Activated CD4-positive, alpha-beta T cell treated with anti-CD3 and anti-CD28 coated beads, Interleukin-2, amount 50 U/mL, for 4 hours (primary cell): ENCODE results near the gene FHAD1.

Experiments used
- DNase-seq, 2 experiments: peaks; one replicate each; pipeline ENCODE4 v3.0.0-alpha.2; 2020

Gene FHAD1

DNA sequence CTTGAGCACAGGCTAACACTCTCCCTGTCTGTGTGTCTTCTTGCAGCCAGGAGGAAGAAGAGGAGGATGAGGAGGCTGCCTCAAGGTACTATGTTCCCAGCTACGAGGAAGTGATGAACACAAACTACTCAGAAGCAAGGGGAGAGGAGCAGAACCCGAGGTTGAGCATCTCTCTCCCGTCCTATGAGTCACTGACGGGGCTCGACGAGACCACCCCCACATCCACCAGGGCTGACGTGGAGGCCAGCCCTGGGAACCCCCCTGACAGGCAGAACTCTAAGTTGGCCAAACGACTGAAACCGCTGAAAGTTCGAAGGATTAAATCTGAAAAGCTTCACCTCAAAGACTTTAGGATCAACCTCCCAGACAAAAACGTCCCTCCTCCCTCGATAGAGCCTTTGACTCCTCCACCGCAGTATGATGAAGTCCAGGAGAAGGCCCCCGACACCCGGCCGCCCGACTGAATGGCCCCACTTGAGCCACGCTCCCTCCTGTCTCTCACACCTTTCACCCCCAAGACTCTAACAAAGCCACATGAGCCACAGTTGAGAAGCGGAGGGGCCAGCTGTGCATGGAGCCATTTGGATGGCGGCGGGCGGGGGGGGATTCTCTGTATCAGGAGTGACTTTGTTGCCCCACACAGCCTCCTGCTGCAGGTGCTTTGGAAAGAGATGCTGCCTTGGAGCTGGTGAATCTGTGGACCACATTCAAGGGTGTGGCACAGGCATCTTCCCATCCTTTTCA is 27.6 kb upstream of the FHAD1 start:
- DNase-seq: no peak

DNA sequence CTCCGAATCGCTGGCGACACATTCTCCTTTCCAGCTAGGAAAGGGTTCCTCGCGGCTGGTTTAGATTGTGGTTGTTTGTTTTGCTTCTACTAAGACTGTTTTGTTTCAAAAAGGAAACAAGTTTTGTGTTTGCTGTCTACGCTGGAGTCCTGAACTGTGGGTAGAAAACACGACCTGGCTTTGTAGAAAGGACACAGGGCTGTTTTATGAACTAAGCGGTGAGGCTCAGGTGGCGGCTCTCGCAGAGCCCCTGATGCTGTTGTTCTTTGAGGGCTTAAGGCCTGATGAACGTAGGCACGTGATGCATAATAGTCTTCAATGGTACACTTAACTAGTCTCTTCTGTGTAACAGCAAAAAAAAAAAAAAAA is 27.0 kb upstream of the FHAD1 start:
- DNase-seq: no peak

DNA sequence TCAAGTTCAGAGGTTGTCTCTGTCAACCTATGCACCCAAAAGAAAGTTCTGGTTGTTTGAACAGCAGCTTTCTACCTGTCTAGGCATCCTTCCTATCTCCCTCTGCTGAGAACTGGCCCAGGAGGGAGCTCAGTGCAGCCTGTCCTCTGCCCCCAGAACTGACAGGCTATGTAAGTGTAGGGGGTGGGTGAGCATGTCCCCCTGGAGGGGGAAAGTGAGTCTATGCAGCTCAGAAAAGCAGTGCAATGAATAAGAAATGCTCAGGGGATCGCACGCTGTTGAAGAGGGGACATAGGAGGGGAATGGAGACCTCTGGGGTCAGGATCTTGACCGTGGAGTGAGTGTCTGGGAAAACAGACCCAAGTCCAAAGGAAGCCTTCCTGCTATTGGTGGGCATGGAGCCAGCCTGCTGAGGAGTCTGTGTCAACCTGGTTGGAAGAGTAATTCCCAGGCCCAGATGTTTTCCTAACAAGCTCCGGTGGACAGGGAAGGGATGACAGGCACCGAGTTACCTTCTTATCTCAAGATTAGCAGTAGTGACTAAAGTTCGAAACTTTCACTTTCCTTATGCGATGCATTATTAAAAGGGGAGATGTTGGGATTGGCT is 26.1 kb upstream of the FHAD1 start:
- no peak for DNase-seq

DNA sequence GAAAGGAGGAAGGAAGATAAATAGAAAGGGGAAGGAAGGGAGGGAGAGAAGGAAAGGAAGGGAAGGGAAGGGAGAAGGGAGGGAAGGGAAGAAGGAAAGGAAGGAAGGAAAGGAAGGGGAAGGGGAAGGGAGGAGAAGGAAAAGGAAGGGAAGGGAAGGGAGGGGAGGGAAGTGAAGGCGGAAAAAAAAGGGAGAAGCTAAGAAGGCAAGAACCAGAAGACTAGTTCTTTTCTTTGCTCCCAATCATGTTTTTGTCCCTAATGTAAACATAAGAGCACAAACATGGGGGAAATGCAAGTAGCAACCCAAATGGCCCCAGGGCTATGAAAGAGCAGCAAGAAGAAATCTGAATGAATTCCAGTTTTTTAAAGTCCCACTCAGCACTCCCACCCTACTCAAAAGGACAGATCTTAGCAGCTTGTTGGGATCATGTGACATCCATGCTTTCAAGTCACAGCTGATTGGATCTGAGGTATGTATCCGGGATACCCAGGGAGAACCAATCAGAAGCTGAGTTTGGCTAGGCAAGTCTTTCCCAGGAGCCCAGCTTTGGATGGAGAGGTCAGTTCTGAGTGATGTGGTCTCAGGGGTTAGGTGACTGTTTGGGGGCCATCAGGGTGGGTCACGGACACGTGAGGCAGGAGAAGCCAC is 24.2 kb upstream of the FHAD1 start:
- DNase-seq: no peak

DNA sequence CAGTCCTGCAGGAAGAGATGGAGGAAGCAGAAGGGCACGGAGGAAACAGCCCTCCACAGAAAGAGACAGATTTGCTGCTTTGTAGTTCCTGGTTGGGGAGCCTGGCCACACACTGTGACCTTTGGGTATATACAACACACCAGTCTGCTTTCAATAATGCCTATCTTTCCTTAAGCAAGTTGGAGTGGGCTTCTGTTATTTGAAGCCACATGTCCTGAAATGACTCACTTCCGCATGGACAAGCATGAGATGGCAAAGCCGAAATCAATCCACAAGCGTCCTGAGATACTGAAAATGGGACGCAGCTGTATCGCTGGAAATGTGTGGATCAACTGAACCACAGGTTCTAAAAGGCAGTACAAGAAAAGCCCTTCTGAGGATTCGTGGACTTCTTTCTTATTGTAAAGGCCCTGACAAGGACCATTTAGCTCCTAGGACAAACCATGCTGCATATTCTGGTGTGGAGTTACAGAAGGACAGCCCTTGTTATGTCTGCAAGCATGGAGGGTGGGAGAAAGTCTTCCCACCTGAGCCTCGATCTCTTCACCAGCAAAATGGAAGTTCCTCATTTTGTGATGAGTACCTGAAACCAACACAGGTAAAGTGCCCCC is 22.7 kb upstream of the FHAD1 start:
- no peak for DNase-seq

DNA sequence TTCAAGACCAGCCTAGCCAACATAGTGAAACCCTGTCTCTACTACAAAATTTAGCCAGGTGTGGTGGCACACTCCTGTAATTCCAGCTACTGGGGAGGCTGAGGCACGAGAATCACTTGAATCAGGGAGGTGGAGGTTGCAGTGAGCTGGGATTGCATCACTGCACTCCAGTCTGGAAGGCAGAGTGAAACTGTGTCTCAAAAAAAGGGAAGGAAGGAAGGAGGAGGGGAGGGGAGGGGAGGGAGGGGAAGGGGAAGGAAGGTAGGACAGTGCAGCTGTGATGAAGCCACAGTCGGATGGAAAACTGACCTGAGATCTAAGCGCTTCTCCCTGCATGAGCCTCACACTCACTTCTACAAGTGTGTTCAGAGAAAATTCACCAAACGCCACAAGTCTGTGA is 22.0 kb upstream of the FHAD1 start:
- no peak for DNase-seq

DNA sequence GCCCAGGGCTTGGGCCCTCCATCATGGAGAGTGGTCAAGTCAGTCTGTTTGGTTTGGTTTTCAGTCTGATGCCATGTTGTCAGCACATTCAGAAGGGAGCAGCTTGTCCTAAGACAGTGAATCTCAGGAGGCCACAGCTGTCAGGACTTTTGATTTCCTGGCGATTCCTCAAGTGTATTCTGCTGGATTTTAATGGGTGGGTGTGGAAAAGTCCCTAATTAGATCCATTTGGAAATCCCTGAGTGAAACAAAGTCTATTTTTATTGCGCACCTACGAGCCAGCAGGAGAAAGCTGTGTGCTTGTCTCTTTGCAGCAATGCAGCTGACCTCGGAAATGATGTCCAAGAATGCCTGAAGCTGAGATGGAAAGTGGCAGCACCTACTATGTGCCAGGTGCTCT is 21.6 kb upstream of the FHAD1 start:
- no peak for DNase-seq

DNA sequence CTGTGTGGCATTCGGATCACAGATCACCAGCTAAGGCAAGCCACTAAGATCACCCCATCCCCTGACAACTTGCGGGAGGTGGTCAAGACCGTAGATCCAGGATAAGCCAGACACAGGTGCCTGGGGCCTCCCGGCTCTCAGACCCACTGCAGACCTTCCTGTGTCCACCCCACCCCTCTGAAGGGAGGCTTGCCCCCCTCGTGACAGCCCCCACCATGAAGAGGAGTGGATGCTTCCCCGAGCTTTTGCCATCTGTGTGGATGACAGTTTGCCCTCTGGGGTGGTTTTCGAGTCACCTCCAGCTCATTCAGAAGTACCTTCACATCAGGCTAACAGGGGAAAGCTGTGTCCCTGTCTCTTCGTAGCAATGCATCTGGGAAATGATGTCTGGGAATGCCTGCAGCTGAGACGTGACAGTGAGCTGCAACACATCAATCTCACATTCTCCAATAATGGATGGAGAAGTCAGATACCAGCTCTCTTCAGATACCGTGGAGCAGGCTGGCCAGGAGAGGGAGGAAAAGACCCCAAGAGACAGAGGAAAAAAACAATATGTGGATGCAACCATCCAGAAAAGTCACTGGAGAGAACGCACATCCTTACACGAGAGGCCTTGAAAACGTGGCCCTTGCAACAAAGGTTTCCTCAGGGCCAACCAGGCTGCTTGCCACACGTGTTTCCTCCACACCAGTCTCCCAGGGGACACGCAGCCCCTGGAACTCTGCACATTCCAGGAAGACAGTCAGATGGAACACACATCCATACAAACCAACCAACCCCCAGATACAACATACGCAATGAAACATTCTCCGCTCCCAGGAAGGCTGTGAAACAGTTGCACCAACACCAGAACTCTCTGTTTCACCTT is 20.4 kb upstream of the FHAD1 start:
- no peak for DNase-seq

DNA sequence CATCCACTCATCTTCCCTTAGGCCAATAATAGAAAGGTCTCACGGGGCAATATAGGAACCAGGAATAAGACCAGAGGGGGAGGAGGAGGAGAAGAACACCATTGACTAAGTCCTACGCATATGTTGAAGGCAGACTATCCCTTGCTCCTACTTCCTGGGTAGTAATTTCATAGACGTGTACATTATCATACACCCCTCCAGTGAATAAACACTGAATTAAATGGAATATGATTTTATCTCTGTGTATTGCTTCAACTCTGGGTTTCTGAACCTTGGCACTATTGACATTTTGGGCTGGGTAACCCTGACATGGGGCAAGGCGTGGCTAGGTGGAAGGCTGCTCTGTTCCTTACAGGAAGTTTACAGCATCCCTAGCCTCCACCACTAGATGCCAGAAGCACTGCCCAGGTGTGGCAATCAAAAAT is 17.3 kb upstream of the FHAD1 start:
- DNase-seq: no peak

DNA sequence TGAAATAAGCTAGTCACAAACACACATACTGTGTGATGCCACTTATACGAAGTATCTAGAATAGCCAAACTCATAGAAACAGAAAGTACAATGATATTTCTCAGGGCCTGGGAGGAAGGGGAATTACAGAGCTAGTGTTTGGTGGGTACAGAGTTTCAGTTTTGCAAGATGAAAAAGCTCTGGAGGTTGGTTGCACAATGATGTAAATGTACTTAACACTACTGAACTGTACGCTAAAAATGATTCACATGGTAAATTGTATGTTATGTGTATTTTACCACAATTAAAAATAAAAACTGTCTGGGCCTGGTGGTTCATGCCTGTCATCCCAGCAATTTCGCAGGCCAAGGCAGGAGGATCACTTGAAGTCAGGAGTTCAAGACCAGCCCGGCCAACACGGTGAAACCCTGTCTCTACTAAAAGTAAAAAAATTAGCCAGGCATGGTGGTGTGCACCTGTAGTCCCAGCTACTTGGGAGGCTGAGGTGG is 15.3 kb upstream of the FHAD1 start:
- no peak for DNase-seq

DNA sequence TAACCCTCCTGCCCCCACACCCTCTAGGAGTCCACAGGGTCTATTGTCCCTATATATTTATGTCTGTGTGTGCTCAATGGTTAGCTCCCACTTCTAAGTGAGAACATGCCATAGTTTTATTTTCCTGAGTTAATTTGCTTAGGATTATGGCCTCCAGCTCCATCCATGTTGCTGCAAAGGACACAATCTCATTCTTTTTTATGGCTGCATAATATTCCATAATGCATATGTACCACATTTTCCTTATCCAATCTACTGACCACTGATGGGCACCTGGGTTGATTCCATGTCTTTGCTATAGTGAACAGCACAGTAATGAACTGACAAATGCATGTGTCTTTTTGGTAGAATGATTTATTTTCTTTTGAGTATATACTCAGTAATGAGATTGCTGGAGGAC is 13.3 kb upstream of the FHAD1 start:
- DNase-seq: no peak

DNA sequence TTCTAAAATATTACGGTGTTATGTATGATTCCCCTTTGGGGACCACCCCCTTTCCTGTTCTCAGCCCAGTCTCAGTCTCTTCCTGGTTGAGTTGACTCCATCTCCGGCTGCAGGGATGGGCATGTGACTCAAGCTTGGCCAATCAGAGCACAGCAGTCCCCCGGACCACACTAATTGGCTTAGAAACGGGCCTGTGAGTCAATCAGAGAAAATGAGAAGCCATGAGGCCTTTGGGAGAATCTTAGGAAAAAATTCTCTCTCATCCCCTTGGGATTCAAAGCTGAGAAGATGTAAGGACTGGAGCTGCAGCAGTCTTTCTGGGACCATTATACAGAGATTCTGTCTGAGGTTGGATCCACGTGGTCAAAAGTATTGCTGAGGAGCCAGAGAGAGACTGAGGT is 10.7 kb upstream of the FHAD1 start:
- DNase-seq: no peak

DNA sequence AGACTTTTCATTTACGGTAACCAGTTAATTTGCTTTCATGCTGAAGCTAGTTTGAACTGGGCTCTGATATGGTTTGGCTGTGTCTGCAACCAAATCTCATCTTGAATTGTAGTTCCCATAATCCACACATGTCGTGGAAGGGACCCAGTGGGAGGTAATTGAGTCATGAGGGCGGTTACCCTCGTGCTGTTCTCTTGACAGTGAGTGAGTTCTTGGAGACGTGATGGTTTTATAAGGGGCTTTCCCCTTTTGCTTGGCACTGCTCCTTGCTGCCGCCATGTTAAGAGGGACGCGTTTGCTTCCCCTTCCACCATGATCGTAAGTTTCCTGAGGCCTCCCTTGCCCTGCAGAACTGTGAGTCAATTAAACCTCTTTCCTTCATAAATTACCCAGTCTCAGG is 10.3 kb upstream of the FHAD1 start:
- DNase-seq: no peak

DNA sequence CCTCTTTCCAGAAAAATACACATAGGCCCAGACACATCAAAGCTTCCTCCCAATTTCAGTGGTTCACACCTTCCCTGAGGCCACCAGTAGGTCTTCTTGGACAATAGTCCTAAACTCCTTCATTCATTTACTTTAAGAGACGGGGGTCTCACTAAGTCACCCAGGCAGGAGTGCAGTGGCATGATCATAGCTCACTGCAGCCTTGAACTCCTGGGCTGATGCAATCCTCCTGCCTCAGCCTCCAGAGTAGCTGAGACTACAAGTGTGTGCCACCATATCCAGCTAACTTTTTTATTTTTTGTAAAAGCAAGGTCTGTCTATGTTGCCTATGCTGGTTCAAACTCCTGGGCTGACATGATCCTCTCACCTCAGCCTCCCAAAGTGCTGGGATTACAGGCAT is 8.2 kb upstream of the FHAD1 start:
- no peak for DNase-seq

DNA sequence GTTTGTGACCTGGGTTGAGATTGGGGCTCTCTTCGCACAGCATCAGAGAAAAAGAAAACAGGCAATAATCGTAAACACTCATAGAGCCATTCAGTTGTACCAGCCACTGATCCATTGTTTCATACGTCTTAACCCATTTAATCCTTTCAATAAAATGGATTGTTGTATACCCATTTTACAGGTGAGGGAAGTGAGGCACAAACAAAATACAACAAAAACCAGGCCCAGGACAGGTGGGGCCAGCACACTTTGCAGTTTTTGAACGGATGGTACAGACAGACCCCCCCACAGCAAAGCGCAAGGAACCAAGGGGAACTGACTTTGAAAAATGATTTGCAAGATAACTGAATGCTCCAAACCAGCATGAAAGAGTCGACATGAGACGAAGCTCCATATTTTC is 4.3 kb upstream of the FHAD1 start:
- DNase-seq: no peak

DNA sequence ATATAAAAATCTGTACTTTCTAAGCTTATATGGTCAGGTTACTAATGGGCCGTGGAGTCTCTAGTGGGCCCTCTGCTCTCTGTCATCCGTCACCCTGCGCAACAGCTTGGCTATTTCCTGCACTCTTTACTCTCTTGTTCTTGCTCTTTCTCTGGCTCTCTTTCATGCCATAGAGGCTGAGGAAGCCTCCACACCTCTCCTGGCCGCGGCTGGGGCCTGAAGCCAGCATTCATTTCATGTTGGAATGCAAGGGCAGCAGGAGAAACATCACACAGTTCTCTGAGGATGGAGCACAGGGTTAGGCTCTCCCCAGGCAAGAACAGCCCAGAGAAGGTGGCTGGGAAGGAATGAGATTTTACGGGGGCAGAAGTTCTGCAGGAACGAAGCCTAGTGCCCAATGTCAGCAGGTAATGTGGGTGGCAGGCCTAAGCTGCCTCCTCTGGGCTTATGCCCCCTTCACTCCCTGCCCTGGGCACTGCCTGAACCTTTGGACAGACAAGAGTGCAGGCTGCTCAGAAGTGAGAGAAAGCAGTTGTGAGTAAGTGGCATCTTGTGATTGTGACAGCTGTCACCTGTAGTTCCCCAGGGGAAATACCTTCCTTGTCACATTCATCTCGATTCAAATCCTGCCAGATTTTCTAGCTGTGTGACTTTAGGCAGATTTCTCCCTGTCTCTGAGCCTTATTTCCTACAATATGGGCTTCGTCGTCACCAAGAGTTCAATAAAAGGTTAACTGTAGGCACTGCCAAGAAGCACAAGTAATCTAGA is 3.6 kb upstream of the FHAD1 start:
- no peak for DNase-seq

DNA sequence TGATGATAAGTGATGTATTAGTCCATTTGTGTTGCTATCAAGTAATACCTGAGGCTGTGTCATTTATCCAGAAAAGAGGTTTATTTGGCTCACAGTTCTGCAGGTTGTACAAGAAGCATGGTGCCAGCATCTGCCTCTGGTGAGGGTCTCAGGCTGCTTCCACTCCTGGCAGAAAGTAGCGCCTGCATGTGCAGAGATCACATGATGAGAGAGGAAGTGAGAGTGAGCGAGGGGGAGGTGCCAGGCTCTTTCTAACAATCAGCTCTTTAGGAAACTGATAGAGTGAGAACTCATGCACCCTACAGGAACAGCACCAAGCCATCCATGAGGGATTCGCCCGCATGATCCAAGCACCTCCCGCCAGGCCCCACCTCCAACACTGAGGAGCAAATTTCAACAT is 2.2 kb upstream of the FHAD1 start:
- DNase-seq: no peak

DNA sequence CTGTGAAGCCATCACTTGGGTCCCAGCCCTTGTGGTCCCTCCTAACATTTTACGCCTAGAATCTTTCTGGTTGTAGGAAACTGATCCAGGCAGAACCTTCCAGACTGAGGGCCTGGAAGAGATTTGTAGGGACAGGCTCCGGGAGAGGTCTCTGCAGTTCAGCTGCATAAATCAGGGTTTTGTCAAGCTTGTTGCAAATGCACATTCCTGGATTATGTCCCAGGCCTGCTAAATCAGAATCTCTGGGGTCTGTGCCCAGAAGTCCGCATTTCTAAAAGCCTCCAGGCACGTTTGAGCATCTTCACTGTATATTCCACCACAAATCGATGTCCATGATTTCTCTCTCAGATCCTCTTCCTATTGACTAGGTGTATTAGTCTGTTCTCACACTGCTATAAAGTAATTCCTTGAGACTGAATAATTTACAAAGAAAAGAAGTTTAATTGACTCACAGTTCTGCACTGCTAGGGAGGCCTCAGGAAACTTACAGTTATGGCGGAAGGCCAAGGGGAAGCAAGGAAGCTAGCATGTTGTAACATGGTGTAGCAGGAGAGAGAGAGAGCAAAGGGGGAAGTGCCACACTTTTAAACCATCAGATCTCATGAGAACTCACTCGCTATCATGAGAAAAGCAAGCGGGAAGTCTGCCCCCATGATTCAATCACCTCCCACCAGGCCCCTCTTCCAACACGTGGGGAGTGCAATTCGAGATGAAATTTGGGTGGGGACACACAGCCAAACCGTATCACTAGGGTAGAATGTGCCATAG is 1.2 kb upstream of the FHAD1 start:
- DNase-seq: no peak

DNA sequence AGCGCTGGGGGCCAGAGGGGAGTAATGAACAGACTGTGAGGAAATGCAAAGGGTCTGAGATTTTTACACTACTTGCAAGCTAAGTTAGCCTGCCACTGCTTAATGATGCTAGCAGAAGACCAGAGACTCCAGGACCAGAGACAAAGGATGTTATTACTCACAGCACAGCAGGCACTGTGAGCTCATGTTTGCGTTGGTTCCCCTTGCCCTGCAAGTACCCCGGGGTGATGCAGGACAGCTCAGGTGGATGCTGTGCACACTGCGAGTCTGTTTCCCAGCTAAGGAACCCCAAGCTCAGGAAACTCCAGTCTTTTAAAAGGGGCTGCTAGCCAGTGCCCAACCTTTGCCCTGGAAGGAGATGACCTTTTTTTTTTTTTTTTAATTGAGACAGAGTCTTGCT is 1.2 kb downstream of the FHAD1 start:
- no peak for DNase-seq

DNA sequence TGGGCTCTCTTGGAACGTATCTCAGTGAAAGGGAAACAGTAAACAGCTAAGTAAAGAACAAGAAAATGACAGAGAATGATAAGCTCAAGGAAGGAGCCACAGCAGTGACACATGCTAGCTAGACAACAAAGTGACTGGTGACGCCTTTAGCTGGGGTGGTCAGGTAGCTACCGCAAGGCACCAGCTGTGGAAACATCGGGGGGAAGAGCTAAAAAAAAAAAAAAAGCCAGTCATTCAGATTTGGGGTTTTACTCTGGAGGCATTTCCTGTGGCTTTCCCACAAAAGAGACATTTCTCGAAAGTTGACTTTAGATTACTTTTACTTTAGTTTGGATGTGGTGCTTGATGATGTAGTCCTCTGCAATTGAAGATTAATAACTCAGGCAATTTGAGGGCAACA is 2.1 kb downstream of the FHAD1 start:
- peak; percentile 35 to 48 for DNase-seq
